Measurements from ENCODE around the gene THSD7B. TPM values are rescaled to one million over a fixed set of nuclear protein-coding genes. Genes with fewer than 3 reads are reported as not detected.
A peak's percentile ranks its signal among the peaks of the same experiment; 100 is the strongest.

Gene THSD7B
- total and polyA plus RNA-seq, 2 experiments from 2014 or later = 0.11 TPM; not detected in 1

- H3K9me2 ChIP-seq (ENCODE audit: insufficient read depth) = no peaks in the 10 kb centered on the region; the same call in 1 of the 2 replicates
- H3K9me3 ChIP-seq (ENCODE audit: low read depth) = no peaks in the 10 kb centered on the region
- DNase-seq = no peak
- no peaks in the 10 kb centered on the region for H4K20me1 ChIP-seq (ENCODE audit: insufficient read depth)
- no peak overlapping the region for H3K27ac ChIP-seq
- no peaks in the 10 kb centered on the region for H3K36me3 ChIP-seq (ENCODE audit: low read depth)
- H3F3A ChIP-seq (ENCODE audit: insufficient read depth) = no peaks in the 10 kb centered on the region
- no peak overlapping the region for H3K4me3 ChIP-seq
- no peaks in the 10 kb centered on the region for H3K79me2 ChIP-seq (ENCODE audit: insufficient read depth)
- no peak overlapping the region for H3K9ac ChIP-seq
- no peak for TF ChIP-seq EZH2phosphoT487 (IDR thresholded peaks at IDR 0.05; ENCODE audit: insufficient read depth, low read depth)
- TF ChIP-seq EZH2 (IDR thresholded peaks at IDR 0.05; ENCODE audit: insufficient read depth, poor library complexity, severe bottlenecking) = no peak
- H2AFZ ChIP-seq = no peak overlapping the region
- WGBS, 2 experiments (ENCODE audit: low coverage in 1 of 2, low lambda C conversion rate in 2 of 2, missing lambda C conversion rate in 2 of 2) = 31 to 41% methylated on average over 5 of the region's 5 CpGs
- no peaks in the 10 kb centered on the region for H3K27me3 ChIP-seq (replicated peaks; ENCODE audit: insufficient read depth)
- H3K4me2 ChIP-seq (ENCODE audit: unreplicated experiment) = no peak overlapping the region
- no peaks in the 10 kb centered on the region for H3K4me1 ChIP-seq (ENCODE audit: insufficient read depth)
- in situ Hi-C loops (cut with MboI) = no loop called here
Measured at GRCh38 chr2:137411585-137411984, 646.2 kb downstream of the THSD7B start.

- Histone ChIP-seq H2AFZ (no peak overlapping the region), H3K36me3 (ENCODE audit: low read depth) (no peaks in the 10 kb centered on the region), H3K27ac (no peak overlapping the region), H3K4me3 (no peak overlapping the region), H3K9me2 (ENCODE audit: insufficient read depth) (no peaks in the 10 kb centered on the region), H3K4me1 (ENCODE audit: insufficient read depth) (no peaks in the 10 kb centered on the region), H3K27me3 (replicated peaks; ENCODE audit: insufficient read depth) (no peaks in the 10 kb centered on the region), H3K9me3 (ENCODE audit: low read depth) (no peaks in the 10 kb centered on the region), H3F3A (ENCODE audit: insufficient read depth) (no peaks in the 10 kb centered on the region), H3K4me2 (ENCODE audit: unreplicated experiment) (no peak overlapping the region), H3K79me2 (ENCODE audit: insufficient read depth) (no peaks in the 10 kb centered on the region), H4K20me1 (ENCODE audit: insufficient read depth) (no peaks in the 10 kb centered on the region), H3K9ac (no peak overlapping the region)
- no peak for TF ChIP-seq EZH2phosphoT487 (IDR thresholded peaks at IDR 0.05; ENCODE audit: insufficient read depth, low read depth)
- no peak for TF ChIP-seq EZH2 (IDR thresholded peaks at IDR 0.05; ENCODE audit: insufficient read depth, poor library complexity, severe bottlenecking)
- DNase-seq = peak; percentile 18
- in situ Hi-C loops (cut with MboI) = no loop called here
- 10 to 15% methylated on average over 3 of the region's 3 CpGs for WGBS, 2 experiments (ENCODE audit: low coverage in 1 of 2, low lambda C conversion rate in 2 of 2, missing lambda C conversion rate in 2 of 2)
Measured at GRCh38 chr2:137420744-137421143, 655.4 kb downstream of the THSD7B start.

DNA sequence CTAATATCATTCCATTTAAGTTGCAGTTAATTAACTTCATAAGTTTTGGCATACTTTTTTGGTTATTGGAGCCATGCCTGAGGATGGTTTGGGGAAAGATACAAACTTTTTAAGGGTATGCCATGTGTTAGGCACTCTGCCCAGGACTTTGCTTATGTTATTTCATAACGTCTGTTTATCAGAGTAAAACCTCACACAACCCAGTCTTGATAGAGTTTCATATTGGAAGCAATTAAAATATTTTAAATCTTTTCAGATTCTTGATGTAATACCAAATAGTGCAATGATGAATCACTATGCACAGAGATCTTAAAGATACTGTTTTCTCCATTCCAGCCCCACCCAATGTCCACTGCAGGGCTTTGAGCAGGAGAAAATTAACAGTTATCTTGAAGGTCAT is 669.8 kb downstream of the THSD7B start:
- DNase-seq = peak; percentile 38
- 0% methylated on average over 1 of the region's 1 CpG for WGBS, 2 experiments (ENCODE audit: low coverage in 1 of 2, low lambda C conversion rate in 2 of 2, missing lambda C conversion rate in 2 of 2)

GRCh38 chr2:137437386-137437785 is 672.0 kb downstream of the THSD7B start:
- Histone ChIP-seq H3K27ac (no peak overlapping the region), H3K79me2 (ENCODE audit: insufficient read depth) (no peaks in the 10 kb centered on the region), H4K20me1 (ENCODE audit: insufficient read depth) (no peaks in the 10 kb centered on the region), H3F3A (ENCODE audit: insufficient read depth) (no peaks in the 10 kb centered on the region), H3K9me2 (ENCODE audit: insufficient read depth) (no peaks in the 10 kb centered on the region), H3K9ac (no peak overlapping the region), H3K4me1 (ENCODE audit: insufficient read depth) (peaks cover 10% of the 10 kb centered on the region), H3K36me3 (ENCODE audit: low read depth) (no peaks in the 10 kb centered on the region), H3K27me3 (replicated peaks; ENCODE audit: insufficient read depth) (no peaks in the 10 kb centered on the region), H3K4me3 (no peak overlapping the region), H2AFZ (no peak overlapping the region), H3K4me2 (ENCODE audit: unreplicated experiment) (no peak overlapping the region), H3K9me3 (ENCODE audit: low read depth) (no peaks in the 10 kb centered on the region)
- in situ Hi-C loops (cut with MboI) = no loop called here
- TF ChIP-seq EZH2phosphoT487 (IDR thresholded peaks at IDR 0.05; ENCODE audit: insufficient read depth, low read depth) (no peak), EZH2 (IDR thresholded peaks at IDR 0.05; ENCODE audit: insufficient read depth, poor library complexity, severe bottlenecking) (no peak)
- DNase-seq = no peak
- WGBS, 2 experiments (ENCODE audit: low coverage in 1 of 2, low lambda C conversion rate in 2 of 2, missing lambda C conversion rate in 2 of 2) = 8 to 20% methylated on average over 2 of the region's 2 CpGs

More for the DNA sequence above, 669.8 kb downstream of the THSD7B start:
- Histone ChIP-seq H3F3A (ENCODE audit: insufficient read depth) (no peaks in the 10 kb centered on the region), H3K9ac (no peak overlapping the region), H2AFZ (no peak overlapping the region), H3K27me3 (replicated peaks; ENCODE audit: insufficient read depth) (no peaks in the 10 kb centered on the region), H3K4me3 (no peak overlapping the region), H3K79me2 (ENCODE audit: insufficient read depth) (no peaks in the 10 kb centered on the region), H3K4me1 (ENCODE audit: insufficient read depth) (peaks cover 10% of the 10 kb centered on the region), H3K36me3 (ENCODE audit: low read depth) (no peaks in the 10 kb centered on the region), H3K4me2 (ENCODE audit: unreplicated experiment) (peak overlapping the region; percentile 14), H3K9me2 (ENCODE audit: insufficient read depth) (no peaks in the 10 kb centered on the region), H3K9me3 (ENCODE audit: low read depth) (no peaks in the 10 kb centered on the region), H3K27ac (no peak overlapping the region), H4K20me1 (ENCODE audit: insufficient read depth) (no peaks in the 10 kb centered on the region)
- TF ChIP-seq EZH2 (IDR thresholded peaks at IDR 0.05; ENCODE audit: insufficient read depth, poor library complexity, severe bottlenecking) = no peak
- no peak for TF ChIP-seq EZH2phosphoT487 (IDR thresholded peaks at IDR 0.05; ENCODE audit: insufficient read depth, low read depth)
- in situ Hi-C loops (cut with MboI) = no loop called here

DNA sequence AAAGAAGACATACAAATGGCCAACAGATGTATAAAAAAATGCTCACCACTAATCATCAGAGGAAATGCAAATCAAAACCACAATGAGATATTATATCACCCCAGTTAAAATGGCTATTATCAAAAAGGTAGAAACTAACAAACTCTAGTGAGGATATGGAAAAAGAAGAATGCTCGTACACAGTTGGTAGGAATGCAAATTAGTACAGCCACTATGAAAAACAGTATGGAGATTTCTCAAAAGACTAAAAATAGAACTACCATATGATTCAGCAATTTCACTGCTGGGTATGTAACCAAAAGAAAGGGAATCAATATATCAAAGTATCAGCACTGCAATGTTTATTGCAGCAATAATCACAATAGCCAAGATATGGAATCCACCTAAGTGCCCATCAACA is 679.6 kb downstream of the THSD7B start:
- in situ Hi-C loops (cut with MboI) = no loop called here
- H3K36me3 ChIP-seq (ENCODE audit: low read depth) = no peaks in the 10 kb centered on the region
- H3K9me2 ChIP-seq (ENCODE audit: insufficient read depth) = no peaks in the 10 kb centered on the region
- no peaks in the 10 kb centered on the region for H3K9me3 ChIP-seq (ENCODE audit: low read depth)
- H3K9ac ChIP-seq = no peak overlapping the region
- H3K4me2 ChIP-seq (ENCODE audit: unreplicated experiment) = no peak overlapping the region
- DNase-seq = no peak
- no peaks in the 10 kb centered on the region for H3F3A ChIP-seq (ENCODE audit: insufficient read depth)
- H3K27me3 ChIP-seq (replicated peaks; ENCODE audit: insufficient read depth) = no peaks in the 10 kb centered on the region
- TF ChIP-seq EZH2 (IDR thresholded peaks at IDR 0.05; ENCODE audit: insufficient read depth, poor library complexity, severe bottlenecking) = no peak
- no peak for TF ChIP-seq EZH2phosphoT487 (IDR thresholded peaks at IDR 0.05; ENCODE audit: insufficient read depth, low read depth)
- whole genome bisulfite sequencing, 2 experiments (ENCODE audit: low coverage in 1 of 2, low lambda C conversion rate in 2 of 2, missing lambda C conversion rate in 2 of 2) = 37 to 55% methylated on average over 1 of the region's 1 CpG
- no peaks in the 10 kb centered on the region for H3K4me1 ChIP-seq (ENCODE audit: insufficient read depth)
- H3K27ac ChIP-seq = no peak overlapping the region
- no peak overlapping the region for H2AFZ ChIP-seq
- no peak overlapping the region for H3K4me3 ChIP-seq
- no peaks in the 10 kb centered on the region for H3K79me2 ChIP-seq (ENCODE audit: insufficient read depth)
- H4K20me1 ChIP-seq (ENCODE audit: insufficient read depth) = no peaks in the 10 kb centered on the region
